GM23248 (cell line): ENCODE data around the gene SPPL2C. TPM values are rescaled to one million over a fixed set of nuclear protein-coding genes. Genes with fewer than 3 reads are reported as not detected.

ENCODE experiments used
- DNase-seq: peaks from one replicate; pipeline ENCODE4 v3.0.0-alpha.2; 2015
- H2AFZ ChIP-seq: fragments of 200-600 bp; sonication (generic); 2 replicates; pipeline ENCODE4 v1.6.1; 2016; ENCODE audit warnings: antibody characterized with exemption
- H3F3A ChIP-seq: fragments of 200-600 bp; sonication (generic); 2 replicates; pipeline ENCODE4 v1.6.1; 2016; ENCODE audit warnings: mild to moderate bottlenecking, antibody characterized with exemption, mixed run types; ENCODE audit not compliant: insufficient read depth
- H3K27ac ChIP-seq: fragments of 200-600 bp; sonication (generic); 2 replicates; pipeline ENCODE4 v1.5.1; 2016; ENCODE audit warnings: mild to moderate bottlenecking
- H3K27me3 ChIP-seq: fragments of 200-600 bp; sonication (generic); replicated peaks from 2 replicates; pipeline ENCODE4 v1.6.1; 2016; ENCODE audit warnings: mild to moderate bottlenecking; ENCODE audit not compliant: insufficient read depth
- H3K36me3 ChIP-seq: fragments of 200-600 bp; sonication (generic); 2 replicates; pipeline ENCODE4 v1.6.1; 2016; ENCODE audit warnings: low read depth, mild to moderate bottlenecking
- H3K4me1 ChIP-seq: fragments of 200-600 bp; sonication (generic); 2 replicates; pipeline ENCODE4 v1.6.1; 2016; ENCODE audit warnings: mild to moderate bottlenecking; ENCODE audit not compliant: insufficient read depth
- H3K4me2 ChIP-seq: fragments of 200-600 bp; sonication (generic); one replicate; pipeline ENCODE4 v1.6.1; 2016; ENCODE audit warnings: mild to moderate bottlenecking; ENCODE audit not compliant: unreplicated experiment
- H3K4me3 ChIP-seq: fragments of 200-600 bp; sonication (generic); 2 replicates; pipeline ENCODE4 v1.5.1; 2016; ENCODE audit warnings: mild to moderate bottlenecking
- H3K79me2 ChIP-seq: fragments of 200-600 bp; sonication (generic); 2 replicates; pipeline ENCODE4 v1.6.1; 2016; ENCODE audit warnings: mild to moderate bottlenecking; ENCODE audit not compliant: insufficient read depth
- H3K9ac ChIP-seq: fragments of 200-600 bp; sonication (generic); 2 replicates; pipeline ENCODE4 v1.6.1; 2016; ENCODE audit warnings: mild to moderate bottlenecking
- H3K9me2 ChIP-seq: fragments of 200-600 bp; sonication (generic); 2 replicates; pipeline ENCODE4 v1.6.1; 2016; ENCODE audit warnings: mixed run types, mild to moderate bottlenecking, moderate library complexity; ENCODE audit not compliant: insufficient read depth
- H3K9me3 ChIP-seq: fragments of 200-600 bp; sonication (generic); one replicate; pipeline ENCODE4 v1.6.1; 2017; ENCODE audit warnings: low read depth
- H4K20me1 ChIP-seq: fragments of 200-600 bp; sonication (generic); 2 replicates; pipeline ENCODE4 v1.6.0; 2016; ENCODE audit not compliant: insufficient read depth
- EZH2 ChIP-seq: fragments of 200-600 bp; sonication (generic); IDR thresholded peaks from 2 replicates; pipeline ENCODE4 v1.6.1; 2018; ENCODE audit warnings: antibody characterized with exemption, mild to moderate bottlenecking; ENCODE audit not compliant: insufficient read depth, poor library complexity, severe bottlenecking
- EZH2phosphoT487 ChIP-seq: fragments of 200-600 bp; sonication (generic); IDR thresholded peaks from 2 replicates; pipeline ENCODE4 v1.6.1; 2018; ENCODE audit warnings: antibody characterized with exemption, moderate library complexity, mild to moderate bottlenecking, low read depth; ENCODE audit not compliant: insufficient read depth
- WGBS, 2 experiments: methylation state at CpG; one replicate each; pipeline ENCODE4 v1.1.6; 2015 to 2017; ENCODE audit warnings: low lambda C conversion rate in 2 of 2, low coverage in 1 of 2; ENCODE audit errors: missing lambda C conversion rate in 2 of 2; 5-methylcytosine and 5-hydroxymethylcytosine counted together
- in situ Hi-C: fragments of 300-500 bp; cut with MboI; formaldehyde crosslinking; loops from 2 replicates; pipeline ENCODE4 v1.15.0; 2020
- polyA plus RNA-seq: library from polyadenylated mRNA; unstranded; fragments of >200 nt; fragmentation: Nextera tagmentation; extraction: Ambion mirVana; gene quantifications from 2 replicates; pipeline ENCODE4 v1.2.1, GENCODE V29; 2016
- total RNA-seq: library from RNA; depleted of rRNA; stranded (reverse); fragments of >200 nt; shearing (Covaris generic); gene quantifications from 2 replicates; pipeline ENCODE4 v1.2.3, GENCODE V29; 2014

The SPPL2C gene
- total and polyA plus RNA-seq, 2 experiments from 2014 or later, result not detected

DNA sequence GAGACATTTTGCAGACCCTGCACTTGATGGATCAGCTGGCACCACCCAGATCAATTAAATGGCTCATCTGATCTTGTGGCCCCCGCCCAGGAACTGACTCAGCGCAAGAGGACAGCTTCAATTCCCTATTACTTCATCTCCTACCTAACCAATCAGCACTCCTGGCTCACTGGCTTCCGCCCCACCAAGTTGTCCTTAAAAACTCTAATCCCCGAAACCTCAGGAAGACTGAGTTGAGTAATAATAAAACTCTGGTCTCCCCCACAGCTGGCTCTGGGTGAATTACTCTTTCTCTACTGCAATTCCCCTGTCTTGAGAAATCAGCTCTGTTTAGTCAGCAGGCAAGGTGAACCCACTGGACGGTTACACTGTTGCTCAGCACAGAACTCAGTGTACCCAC, 23.6 kb downstream of the SPPL2C start:
- no peak overlapping the region for H2AFZ ChIP-seq
- H3K27me3 ChIP-seq, result peaks cover 17% of the 10 kb centered on the region
- no peak overlapping the region for H3K4me3 ChIP-seq
- TF ChIP-seq EZH2phosphoT487 (no peak), EZH2 (no peak)
- no peaks in the 10 kb centered on the region for H3K79me2 ChIP-seq
- no peaks in the 10 kb centered on the region for H3K9me3 ChIP-seq
- DNase-seq, result peak; percentile 26
- no peak overlapping the region for H3K4me2 ChIP-seq
- H3K9me2 ChIP-seq, result no peaks in the 10 kb centered on the region
- in situ Hi-C loops, result no loop called here
- H3K9ac ChIP-seq, result no peak overlapping the region
- H3K36me3 ChIP-seq, result no peaks in the 10 kb centered on the region
- WGBS, 2 experiments, result 26 to 32% methylated on average over 5 of the region's 5 CpGs
- no peaks in the 10 kb centered on the region for H3F3A ChIP-seq
- no peaks in the 10 kb centered on the region for H3K4me1 ChIP-seq
- no peaks in the 10 kb centered on the region for H4K20me1 ChIP-seq
- H3K27ac ChIP-seq, result no peak overlapping the region

DNA sequence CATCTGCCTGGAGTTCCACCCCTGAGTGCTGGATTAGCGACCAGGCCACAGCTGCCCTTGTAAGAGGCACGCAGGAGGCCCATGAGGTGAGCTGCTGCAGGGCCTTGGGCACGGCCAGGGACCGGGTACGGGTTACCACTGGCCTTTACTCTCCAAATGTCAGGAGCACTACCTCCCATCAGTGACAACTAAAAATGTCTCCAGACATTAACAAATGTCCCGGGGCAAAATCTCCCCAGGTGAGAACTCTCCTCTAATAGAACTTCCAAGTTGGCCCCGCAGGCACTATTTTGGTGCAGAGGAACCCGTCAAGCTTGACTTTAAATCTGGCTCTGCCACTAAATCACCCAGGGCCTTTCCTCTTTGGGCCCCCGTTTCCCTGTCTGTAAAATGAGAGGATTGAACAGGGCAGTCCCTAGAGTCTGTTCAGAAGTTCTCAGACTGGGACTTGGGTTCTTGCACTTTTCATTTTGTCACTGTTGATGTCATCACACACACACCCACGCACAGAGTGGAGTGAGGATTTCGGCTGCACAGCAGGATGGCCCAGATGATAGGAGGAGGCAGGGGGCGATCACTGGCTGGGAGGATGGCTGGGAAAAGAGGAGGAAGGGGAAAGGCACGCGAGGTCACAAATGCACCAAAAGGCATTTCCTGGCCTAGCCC, 25.1 kb downstream of the SPPL2C start:
- H3K27ac ChIP-seq, result no peak overlapping the region
- no peak overlapping the region for H2AFZ ChIP-seq
- H3K4me1 ChIP-seq, result no peaks in the 10 kb centered on the region
- peaks cover 21% of the 10 kb centered on the region for H3K27me3 ChIP-seq
- 53 to 58% methylated on average over 14 of the region's 14 CpGs for WGBS, 2 experiments
- TF ChIP-seq EZH2phosphoT487 (no peak), EZH2 (no peak)
- H4K20me1 ChIP-seq, result no peaks in the 10 kb centered on the region
- no peaks in the 10 kb centered on the region for H3K9me3 ChIP-seq
- H3K9ac ChIP-seq, result no peak overlapping the region
- no peaks in the 10 kb centered on the region for H3K9me2 ChIP-seq
- in situ Hi-C loops, result no loop called here
- no peaks in the 10 kb centered on the region for H3K79me2 ChIP-seq
- H3K4me3 ChIP-seq, result no peak overlapping the region
- H3K36me3 ChIP-seq, result no peaks in the 10 kb centered on the region
- H3K4me2 ChIP-seq, result no peak overlapping the region
- peak; percentile 16 for DNase-seq
- H3F3A ChIP-seq, result no peaks in the 10 kb centered on the region

DNA sequence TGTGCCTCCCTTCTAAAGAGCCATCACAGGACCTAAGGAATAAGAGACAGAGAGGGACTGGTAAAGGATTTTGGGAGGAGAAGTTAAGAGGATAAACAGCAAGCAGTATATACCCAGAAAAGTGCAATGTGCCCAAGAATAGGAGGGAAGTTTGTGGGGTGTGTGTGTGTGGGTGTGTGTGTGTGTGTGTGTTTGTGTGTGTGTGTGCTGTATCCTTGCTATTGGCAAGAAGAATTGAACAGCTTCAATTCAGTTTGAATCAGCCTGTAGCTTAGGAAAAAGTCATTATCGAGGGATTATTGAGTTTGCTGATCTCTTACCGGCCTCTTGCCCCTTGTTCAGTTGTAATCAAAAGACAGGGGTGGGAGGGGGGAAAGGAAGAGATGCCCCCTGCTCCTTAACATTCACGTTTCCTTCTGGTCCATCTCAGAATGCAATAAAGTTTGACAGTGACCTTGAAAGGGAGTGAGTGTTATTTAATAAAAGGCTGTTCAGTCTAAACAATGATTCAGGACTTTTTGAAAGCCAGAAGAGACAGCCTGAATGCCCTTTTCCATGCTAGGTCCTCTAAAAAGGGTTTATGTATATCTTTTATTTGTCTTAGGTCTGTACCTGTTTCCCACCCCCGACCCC, 25.8 kb downstream of the SPPL2C start:
- TF ChIP-seq EZH2phosphoT487 (no peak), EZH2 (no peak)
- Histone ChIP-seq H2AFZ (no peak overlapping the region), H3K27ac (no peak overlapping the region), H3K36me3 (no peaks in the 10 kb centered on the region), H3K9ac (no peak overlapping the region), H4K20me1 (no peaks in the 10 kb centered on the region), H3K9me2 (no peaks in the 10 kb centered on the region), H3K27me3 (peaks cover 21% of the 10 kb centered on the region), H3F3A (no peaks in the 10 kb centered on the region), H3K4me1 (no peaks in the 10 kb centered on the region), H3K4me2 (no peak overlapping the region), H3K79me2 (no peaks in the 10 kb centered on the region), H3K4me3 (no peak overlapping the region), H3K9me3 (no peaks in the 10 kb centered on the region)
- 38 to 44% methylated on average over 4 of the region's 4 CpGs for WGBS, 2 experiments
- no peak for DNase-seq
- in situ Hi-C loops, result no loop called here

DNA sequence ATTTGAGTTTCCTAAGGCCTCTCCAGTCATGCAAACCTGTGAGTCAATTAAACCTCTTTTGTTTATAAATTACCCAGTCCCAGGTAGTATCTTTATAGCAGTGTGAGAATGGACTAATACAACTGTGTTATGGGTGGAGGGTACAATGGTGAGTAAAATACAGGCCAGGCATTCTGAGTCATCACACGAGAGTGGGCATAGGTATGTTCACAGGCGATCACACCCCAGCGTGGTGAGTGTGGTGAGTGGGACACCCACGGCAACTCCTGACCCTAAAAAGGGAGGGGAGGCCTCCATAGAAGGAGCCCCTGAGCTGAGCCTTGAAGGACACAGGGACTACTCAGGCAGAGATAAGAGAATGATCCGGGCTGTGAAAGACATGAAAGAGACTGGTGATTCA, 27.0 kb downstream of the SPPL2C start:
- no peaks in the 10 kb centered on the region for H3K9me2 ChIP-seq
- DNase-seq, result no peak
- H2AFZ ChIP-seq, result no peak overlapping the region
- H3K27me3 ChIP-seq, result peaks cover 13% of the 10 kb centered on the region
- no peaks in the 10 kb centered on the region for H3K36me3 ChIP-seq
- no peaks in the 10 kb centered on the region for H3K79me2 ChIP-seq
- no peaks in the 10 kb centered on the region for H3K9me3 ChIP-seq
- no peak overlapping the region for H3K9ac ChIP-seq
- WGBS, 2 experiments, result 52 to 60% methylated on average over 4 of the region's 5 CpGs
- H3K4me2 ChIP-seq, result no peak overlapping the region
- H3K27ac ChIP-seq, result no peak overlapping the region
- no peaks in the 10 kb centered on the region for H4K20me1 ChIP-seq
- in situ Hi-C loops, result no loop called here
- no peak for TF ChIP-seq EZH2
- TF ChIP-seq EZH2phosphoT487, result no peak
- H3F3A ChIP-seq, result no peaks in the 10 kb centered on the region
- H3K4me3 ChIP-seq, result no peak overlapping the region
- no peaks in the 10 kb centered on the region for H3K4me1 ChIP-seq
